Activated B cell treated with CpG ODN at 0.5 μM for 24 hours (primary cell): ENCODE measurements around the gene SIX6. TPM values are rescaled to one million over a fixed set of nuclear protein-coding genes. Genes with fewer than 3 reads are reported as not detected.
"Not testable (repeated sequence)": the region's sequence is repeated elsewhere in the genome, so short reads cannot be mapped to it uniquely, and the experiment has no call there.

ENCODE experiments used
- ATAC-seq: fragments of 200-7000 bp; cut with Tn5 transposase; one replicate; pipeline ENCODE4 v1.10.0; 2021; ENCODE audit warnings: low read depth, mild to moderate bottlenecking, moderate library complexity
- CTCF ChIA-PET: fragments of 350-600 bp; sonication (Branson Sonifier 250); formaldehyde crosslinking; loops from one replicate; lab custom pipeline; 2021; ENCODE audit warnings: antibody characterized with exemption; lab: Charles Lee
- POLR2A ChIA-PET: fragments of 350-600 bp; sonication (Branson Sonifier 250); formaldehyde crosslinking; loops from one replicate; lab custom pipeline; 2021; ENCODE audit warnings: antibody characterized with exemption; lab: Charles Lee
- DNase-seq: peaks from one replicate; pipeline ENCODE4 v3.0.0; 2022
- H3K27ac Mint-ChIP-seq: one replicate; pipeline ENCODE4 v1.8.0; 2020; ENCODE audit warnings: mixed read lengths
- H3K27me3 Mint-ChIP-seq: one replicate; pipeline ENCODE4 v1.8.0; 2021; ENCODE audit warnings: mixed read lengths
- H3K36me3 Mint-ChIP-seq: one replicate; pipeline ENCODE4 v1.8.0; 2021; ENCODE audit warnings: low read depth, mixed read lengths
- H3K4me1 Mint-ChIP-seq: one replicate; pipeline ENCODE4 v1.8.0; 2021; ENCODE audit warnings: mixed read lengths
- H3K4me3 Mint-ChIP-seq: one replicate; pipeline ENCODE4 v1.8.0; 2020; ENCODE audit warnings: mild to moderate bottlenecking, mixed read lengths
- H3K9me3 Mint-ChIP-seq: one replicate; pipeline ENCODE4 v1.8.0; 2020; ENCODE audit warnings: mixed read lengths
- CTCF ChIP-seq: fragments of 200-600 bp; IDR thresholded peaks from one replicate; pipeline ENCODE4 v1.8.0; 2022; ENCODE audit warnings: antibody characterized with exemption, mild to moderate bottlenecking
- intact Hi-C: fragments of 100-400 bp; cut with micrococcal nuclease; formaldehyde crosslinking; loops from one replicate; pipeline ENCODE4 v1.15.1; 2024
- total RNA-seq: library from RNA; stranded (reverse); gene quantifications from 2 replicates; pipeline ENCODE4 v1.2.3, GENCODE V29; 2022

SIX6 gene
- not detected in 2 replicates for total RNA-seq

GRCh38 chr14:60508707-60509437, at the start of gene SIX6:
SIX6 (plus strand) TSS chr14:60509146; CDS start chr14:60509399, 253 bp downstream.
- Mint-ChIP-seq H3K4me3 (no peak within 1 kb of the TSS), H3K27me3 (peaks cover 62% of the 10 kb centered on the region), H3K4me1 (peaks cover 5% of the 10 kb centered on the region), H3K36me3 (no peaks in the 10 kb centered on the region), H3K9me3 (no peaks in the 10 kb centered on the region), H3K27ac (no peak within 1 kb of the TSS)
- intact Hi-C loops: no loop called here
- CTCF ChIA-PET: no interaction called here
- no peak for ATAC-seq
- TF ChIP-seq CTCF: no peak
- DNase-seq: no peak
- POLR2A ChIA-PET: no interaction called here

GRCh38 chr14:60480248-60480647, 28.7 kb upstream of the SIX6 start:
- DNase-seq, H3K4me1 Mint-ChIP-seq, H3K9me3 Mint-ChIP-seq, H3K4me3 Mint-ChIP-seq, POLR2A ChIA-PET, H3K36me3 Mint-ChIP-seq, H3K27me3 Mint-ChIP-seq, intact Hi-C loops, CTCF ChIA-PET, ATAC-seq, H3K27ac Mint-ChIP-seq: not testable (repeated sequence)

- intact Hi-C loops: no loop called here
- Mint-ChIP-seq H3K9me3 (peaks cover 6% of the 10 kb centered on the region), H3K27ac (no peak overlapping the region), H3K4me1 (peaks cover 3% of the 10 kb centered on the region), H3K36me3 (no peaks in the 10 kb centered on the region), H3K4me3 (no peak overlapping the region), H3K27me3 (peaks cover 7% of the 10 kb centered on the region)
- ATAC-seq (no peak), DNase-seq (no peak)
- TF ChIP-seq CTCF: no peak
- ChIA-PET CTCF (no interaction called here), POLR2A (no interaction called here)
These were observed 26.2 kb upstream of the SIX6 start for GRCh38 chr14:60482743-60483142.

- Mint-ChIP-seq H3K4me1 (peaks cover 3% of the 10 kb centered on the region), H3K4me3 (peak overlapping the region; percentile 21), H3K27me3 (peaks cover 7% of the 10 kb centered on the region), H3K36me3 (no peaks in the 10 kb centered on the region), H3K9me3 (peaks cover 4% of the 10 kb centered on the region), H3K27ac (no peak overlapping the region)
- POLR2A ChIA-PET: no interaction called here
- ATAC-seq (no peak), DNase-seq (no peak)
- no peak for TF ChIP-seq CTCF
- intact Hi-C loops: no loop called here
- CTCF ChIA-PET: no interaction called here
These were observed 23.8 kb upstream of the SIX6 start for GRCh38 chr14:60485057-60485597.

GRCh38 chr14:60485598-60486251, 23.2 kb upstream of the SIX6 start, which contains the start of gene C14orf39:
C14orf39 (minus strand) TSS chr14:60486063; CDS start chr14:60485078, 985 bp downstream.
- H3K4me3 Mint-ChIP-seq: peak within 1 kb of the TSS; percentile 21
- TF ChIP-seq CTCF: no peak
- ChIA-PET CTCF (no interaction called here), POLR2A (no interaction called here)
- no peak within 1 kb of the TSS for H3K27ac Mint-ChIP-seq
- no peaks in the 10 kb centered on the region for H3K36me3 Mint-ChIP-seq
- intact Hi-C loops: no loop called here
- peaks cover 3% of the 10 kb centered on the region for H3K4me1 Mint-ChIP-seq
- peaks cover 2% of the 10 kb centered on the region for H3K9me3 Mint-ChIP-seq
- no peak for ATAC-seq
- H3K27me3 Mint-ChIP-seq: peaks cover 5% of the 10 kb centered on the region
- no peak for DNase-seq
